H9 (cell line): ENCODE measurements around the gene SLCO3A1. TPM values are rescaled to one million over a fixed set of nuclear protein-coding genes. Genes with fewer than 3 reads are reported as not detected.

Experiments
- DNase-seq: peaks from one replicate; pipeline ENCODE4 v3.0.0-alpha.2; 2017
- H2AFZ ChIP-seq: one replicate; pipeline ENCODE4 v1.6.1; 2013; ENCODE audit warnings: mild to moderate bottlenecking, low read length, control low read depth, moderate library complexity
- H2AK5ac ChIP-seq: 2 replicates; pipeline ENCODE4 v1.6.1; 2013; ENCODE audit warnings: low read length, control low read depth, mixed read lengths; ENCODE audit not compliant: insufficient read length
- H2BK120ac ChIP-seq: one replicate; pipeline ENCODE4 v1.6.1; 2013; ENCODE audit warnings: low read depth, mild to moderate bottlenecking, low read length, control low read depth, inconsistent platforms; ENCODE audit not compliant: poor library complexity, severe bottlenecking
- H2BK12ac ChIP-seq: 2 replicates; pipeline ENCODE4 v1.6.1; 2013; ENCODE audit warnings: low read length, control low read depth, mixed read lengths, low read depth; ENCODE audit not compliant: insufficient read length
- H2BK15ac ChIP-seq: 2 replicates; pipeline ENCODE4 v1.6.1; 2013; ENCODE audit warnings: low read depth, low read length, control low read depth
- H2BK20ac ChIP-seq: one replicate; pipeline ENCODE4 v1.6.1; 2013; ENCODE audit warnings: low read depth, mild to moderate bottlenecking, low read length, control low read depth, inconsistent platforms; ENCODE audit not compliant: poor library complexity, severe bottlenecking
- H2BK5ac ChIP-seq: 2 replicates; pipeline ENCODE4 v1.6.1; 2013; ENCODE audit warnings: low read length, control low read depth, mixed read lengths; ENCODE audit not compliant: insufficient read length
- H3K14ac ChIP-seq: 2 replicates; pipeline ENCODE4 v1.6.1; 2013; ENCODE audit warnings: low read length, control low read depth; ENCODE audit not compliant: insufficient read depth
- H3K18ac ChIP-seq: 2 replicates; pipeline ENCODE4 v1.6.1; 2013; ENCODE audit warnings: low read depth, mild to moderate bottlenecking, mixed read lengths, low read length, control low read depth; ENCODE audit not compliant: insufficient read length
- H3K23ac ChIP-seq: 2 replicates; pipeline ENCODE4 v1.6.1; 2013; ENCODE audit warnings: low read length, control low read depth, mixed read lengths, low read depth; ENCODE audit not compliant: insufficient read length
- H3K23me2 ChIP-seq: 2 replicates; pipeline ENCODE4 v1.6.1; 2013; ENCODE audit warnings: low read depth, mild to moderate bottlenecking, mixed read lengths, low read length, control low read depth; ENCODE audit not compliant: insufficient read length, poor library complexity, severe bottlenecking
- H3K27ac ChIP-seq: 2 replicates; pipeline ENCODE4 v1.5.1; 2013; ENCODE audit warnings: low read length, control low read depth, mixed read lengths, low read depth; ENCODE audit not compliant: insufficient read length
- H3K27me3 ChIP-seq: 2 replicates; pipeline ENCODE4 v1.6.1; 2013; ENCODE audit warnings: low read length, control low read depth, inconsistent platforms; ENCODE audit not compliant: insufficient read depth
- H3K4ac ChIP-seq: 2 replicates; pipeline ENCODE4 v1.6.1; 2013; ENCODE audit warnings: low read depth, mild to moderate bottlenecking, control low read depth, inconsistent platforms, low read length, moderate library complexity
- H3K4me1 ChIP-seq: 2 replicates; pipeline ENCODE4 v1.6.1; 2013; ENCODE audit warnings: low read length, control low read depth, inconsistent platforms; ENCODE audit not compliant: insufficient read depth
- H3K4me2 ChIP-seq: 2 replicates; pipeline ENCODE4 v1.6.1; 2013; ENCODE audit warnings: low read length, control low read depth, mixed read lengths; ENCODE audit not compliant: insufficient read length, insufficient read depth
- H3K56ac ChIP-seq: 2 replicates; pipeline ENCODE4 v1.6.1; 2013; ENCODE audit warnings: low read depth, mild to moderate bottlenecking, mixed read lengths, low read length, control low read depth; ENCODE audit not compliant: insufficient read length
- H3K79me1 ChIP-seq: 2 replicates; pipeline ENCODE4 v1.6.1; 2013; ENCODE audit warnings: low read depth, mild to moderate bottlenecking, moderate library complexity, low read length, control low read depth, inconsistent platforms; ENCODE audit not compliant: insufficient read depth, poor library complexity, severe bottlenecking
- H3K79me2 ChIP-seq: 2 replicates; pipeline ENCODE4 v1.6.1; 2013; ENCODE audit warnings: low read length, control low read depth, inconsistent platforms; ENCODE audit not compliant: insufficient read depth
- H3K9ac ChIP-seq: 2 replicates; pipeline ENCODE4 v1.6.1; 2013; ENCODE audit warnings: low read length, control low read depth, mixed read lengths; ENCODE audit not compliant: insufficient read length; ENCODE audit errors: extremely low read depth
- H3K9me3 ChIP-seq: one replicate; pipeline ENCODE4 v1.6.1; 2013; ENCODE audit warnings: low read depth, low read length, inconsistent platforms; ENCODE audit not compliant: control insufficient read depth
- H3T11ph ChIP-seq: one replicate; pipeline ENCODE4 v1.6.1; 2013; ENCODE audit warnings: mild to moderate bottlenecking, low read length, control low read depth, inconsistent platforms
- H4K20me1 ChIP-seq: one replicate; pipeline ENCODE4 v1.6.1; 2013; ENCODE audit not compliant: control insufficient read depth, insufficient read length, insufficient read depth
- H4K5ac ChIP-seq: 2 replicates; pipeline ENCODE4 v1.6.1; 2013; ENCODE audit warnings: low read depth, mild to moderate bottlenecking, mixed read lengths, low read length, control low read depth; ENCODE audit not compliant: insufficient read length
- H4K8ac ChIP-seq: replicated peaks from 2 replicates; pipeline ENCODE4 v1.6.1; 2013; ENCODE audit warnings: low read length, control low read depth, mixed read lengths, low read depth; ENCODE audit not compliant: insufficient read length
- H4K91ac ChIP-seq: 2 replicates; pipeline ENCODE4 v1.6.1; 2013; ENCODE audit warnings: low read depth, mild to moderate bottlenecking, moderate library complexity, mixed read lengths, low read length, control low read depth; ENCODE audit not compliant: insufficient read length
- H3K27ac Mint-ChIP-seq, 3 experiments: 2 replicates in 2 of 3; 3 replicates in 1 of 3; pipeline ENCODE4 v1.8.0; 2020 to 2021; ENCODE audit warnings: mixed read lengths in 3 of 3, mild to moderate bottlenecking in 1 of 3, moderate library complexity in 1 of 3
- H3K27me3 Mint-ChIP-seq: 2 replicates; pipeline ENCODE4 v1.8.0; 2021; ENCODE audit warnings: low read depth, mild to moderate bottlenecking, moderate library complexity, mixed read lengths
- H3K36me3 Mint-ChIP-seq, 3 experiments: 2 replicates in 2 of 3; 3 replicates in 1 of 3; pipeline ENCODE4 v1.8.0; 2020 to 2021; ENCODE audit warnings: low read depth in 3 of 3, mixed read lengths in 3 of 3; ENCODE audit not compliant: insufficient read depth in 1 of 3
- H3K4me1 Mint-ChIP-seq, 2 experiments: 2 replicates each; pipeline ENCODE4 v1.8.0; 2020; ENCODE audit warnings: mixed read lengths in 2 of 2
- H3K4me3 Mint-ChIP-seq, 2 experiments: 2 replicates in 1 of 2; 3 replicates in 1 of 2; pipeline ENCODE4 v1.8.0; 2020 to 2021; ENCODE audit warnings: mild to moderate bottlenecking in 2 of 2, mixed read lengths in 2 of 2, moderate library complexity in 1 of 2
- H3K9me3 Mint-ChIP-seq, 2 experiments: 2 replicates in 1 of 2; 3 replicates in 1 of 2; pipeline ENCODE4 v1.8.0; 2020; ENCODE audit warnings: mild to moderate bottlenecking in 2 of 2, mixed read lengths in 2 of 2, moderate library complexity in 1 of 2
- CTCF ChIP-seq: fragments of 200-600 bp; sonication (generic); conservative IDR thresholded peaks from 3 replicates; pipeline ENCODE4 v1.8.0; 2021; ENCODE audit warnings: antibody characterized with exemption, mild to moderate bottlenecking
- WGBS: extraction: QIAGEN DNeasy Blood & Tissue Kit; methylation state at CpG from one replicate; pipeline ENCODE4 v1.1.7; 2013; ENCODE audit warnings: missing lambda C conversion rate, low lambda C conversion rate, mixed read lengths; ENCODE audit not compliant: insufficient read length; ENCODE audit errors: extremely low coverage; 5-methylcytosine and 5-hydroxymethylcytosine counted together
- total RNA-seq: library from RNA; stranded (reverse); gene quantifications from 2 replicates; pipeline ENCODE4 v1.2.1, GENCODE V29; 2021

The SLCO3A1 gene
- total RNA-seq, 1 experiment from 2014 or later: 9.4 TPM

DNA sequence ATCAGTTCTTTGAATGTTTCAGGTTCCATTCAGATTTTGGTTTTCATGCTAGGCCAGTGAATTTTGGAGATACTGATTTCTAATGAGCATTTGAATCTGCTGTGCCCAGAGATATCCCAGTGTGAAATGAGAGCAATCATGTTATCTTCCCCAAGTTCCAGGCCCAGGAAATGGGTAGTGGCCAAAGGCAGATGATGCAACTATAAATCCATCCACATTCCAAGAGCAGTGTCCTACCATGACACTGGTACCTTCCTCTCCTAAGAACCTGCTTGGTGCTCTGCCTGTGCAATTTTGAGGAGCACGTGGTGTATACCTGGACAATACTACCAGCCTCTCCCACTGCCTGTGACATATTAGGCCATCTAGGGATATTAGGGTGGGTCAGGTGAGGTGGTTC lies 186.8 kb downstream of the SLCO3A1 start:
- no peak overlapping the region for H4K8ac ChIP-seq
- no peak overlapping the region for H3K27ac Mint-ChIP-seq
- H3K9me3 Mint-ChIP-seq: peaks cover 12 to 15% of the 10 kb centered on the region in 2 experiments; a peak in 4 of 5 replicates
- H3K79me2 ChIP-seq: no peaks in the 10 kb centered on the region
- H3K79me1 ChIP-seq: no peaks in the 10 kb centered on the region
- no CpG with 5 or more reads among the region's 1 CpG for WGBS
- no peak for TF ChIP-seq CTCF
- H3K27me3 Mint-ChIP-seq: peaks cover 3% of the 10 kb centered on the region; the same call in 1 of the 2 replicates
- no peak overlapping the region for H3K4me2 ChIP-seq
- H2BK12ac ChIP-seq: no peak overlapping the region
- no peak overlapping the region for H3K56ac ChIP-seq
- no peak overlapping the region for H3K18ac ChIP-seq
- no peak overlapping the region for H3K9ac ChIP-seq
- no peaks in the 10 kb centered on the region for H3K23me2 ChIP-seq
- no peak overlapping the region for H3K27ac ChIP-seq
- no peak overlapping the region for H3K4ac ChIP-seq
- H3K36me3 Mint-ChIP-seq: peaks cover 8 to 14% (median 9%) of the 10 kb centered on the region in 3 experiments; a peak in 5 of 7 replicates
- no peak overlapping the region for H2AFZ ChIP-seq
- no peak overlapping the region for H2BK120ac ChIP-seq
- H4K20me1 ChIP-seq: no peaks in the 10 kb centered on the region
- H4K5ac ChIP-seq: no peak overlapping the region
- H2BK20ac ChIP-seq: no peak overlapping the region
- H3K14ac ChIP-seq: no peak overlapping the region
- H2BK5ac ChIP-seq: no peak overlapping the region
- no peaks in the 10 kb centered on the region for H3K27me3 ChIP-seq
- H3K4me1 ChIP-seq: peaks cover 7% of the 10 kb centered on the region
- no peak overlapping the region for H2AK5ac ChIP-seq
- H2BK15ac ChIP-seq: no peak overlapping the region
- no peak for DNase-seq
- H3K4me3 Mint-ChIP-seq: no peak overlapping the region
- no peaks in the 10 kb centered on the region for H3K9me3 ChIP-seq
- no peak overlapping the region for H4K91ac ChIP-seq
- H3K4me1 Mint-ChIP-seq: peaks cover 11 to 13% of the 10 kb centered on the region in 2 experiments
- H3T11ph ChIP-seq: no peak overlapping the region
- H3K23ac ChIP-seq: no peak overlapping the region
